ENCODE data around the gene NXPH4. TPM values are rescaled to one million over a fixed set of nuclear protein-coding genes. Genes with fewer than 3 reads are reported as not detected.

The NXPH4 gene
- total RNA-seq, 2 donors from 2014 or later: 0.27 TPM; not detected in 1

- intact Hi-C loops (cut with DNase I): no loop called here
- no peak for DNase-seq
Observed at GRCh38 chr12:57230381-57231155, 14.0 kb downstream of the NXPH4 start.

GRCh38 chr12:57231276-57232021 is 14.9 kb downstream of the NXPH4 start:
- H3K27ac ChIP-seq: no peak overlapping the region
- H3K4me1 ChIP-seq: peaks cover 5% of the 10 kb centered on the region
- H3K9ac ChIP-seq (ENCODE audit: low read depth in 2 of 2, low read length in 2 of 2): no peak overlapping the region
- no peaks in the 10 kb centered on the region for H3K9me3 ChIP-seq
- no peak for DNase-seq
- H3K4me3 ChIP-seq: no peak overlapping the region
- TF ChIP-seq CTCF (IDR thresholded peaks at IDR 0.05): no peak
- intact Hi-C loops (cut with DNase I): no loop called here
- H3K36me3 ChIP-seq: peaks cover 9% of the 10 kb centered on the region
- peaks cover 13% of the 10 kb centered on the region for H3K27me3 ChIP-seq

More at GRCh38 chr12:57230381-57231155, 14.0 kb downstream of the NXPH4 start:
- H3K4me1 ChIP-seq: peaks cover 5% of the 10 kb centered on the region
- H3K4me3 ChIP-seq: peak overlapping the region; percentile 71
- H3K36me3 ChIP-seq: peaks cover 9% of the 10 kb centered on the region
- H3K9ac ChIP-seq (ENCODE audit: low read depth in 2 of 2, low read length in 2 of 2): peak overlapping the region; percentile 64 to 90
- H3K27me3 ChIP-seq: peaks cover 16% of the 10 kb centered on the region
- H3K9me3 ChIP-seq: no peaks in the 10 kb centered on the region
- no peak overlapping the region for H3K27ac ChIP-seq
- no peak for TF ChIP-seq CTCF (IDR thresholded peaks at IDR 0.05)

GRCh38 chr12:57232156-57232756 is 15.7 kb downstream of the NXPH4 start:
- DNase-seq: no peak
- peaks cover 9% of the 10 kb centered on the region for H3K36me3 ChIP-seq
- no peaks in the 10 kb centered on the region for H3K9me3 ChIP-seq
- no peak for TF ChIP-seq CTCF (IDR thresholded peaks at IDR 0.05)
- intact Hi-C loops (cut with DNase I): no loop called here
- no peak overlapping the region for H3K4me3 ChIP-seq
- peaks cover 5% of the 10 kb centered on the region for H3K4me1 ChIP-seq
- H3K27ac ChIP-seq: no peak overlapping the region
- H3K27me3 ChIP-seq: peaks cover 14% of the 10 kb centered on the region
- no peak overlapping the region for H3K9ac ChIP-seq (ENCODE audit: low read depth in 2 of 2, low read length in 2 of 2)

- peaks cover 27% of the 10 kb centered on the region for H3K27me3 ChIP-seq
- no peak for TF ChIP-seq CTCF (IDR thresholded peaks at IDR 0.05)
- H3K4me3 ChIP-seq: no peak overlapping the region
- H3K9ac ChIP-seq (ENCODE audit: low read depth in 2 of 2, low read length in 2 of 2): no peak overlapping the region
- peaks cover 12% of the 10 kb centered on the region for H3K4me1 ChIP-seq
- no peaks in the 10 kb centered on the region for H3K9me3 ChIP-seq
- H3K27ac ChIP-seq: no peak overlapping the region
- DNase-seq: no peak
- peaks cover 9% of the 10 kb centered on the region for H3K36me3 ChIP-seq
- intact Hi-C loops (cut with DNase I): no loop called here
Observed at GRCh38 chr12:57233357-57234232, 17.0 kb downstream of the NXPH4 start.

- Histone ChIP-seq H3K27ac (no peak overlapping the region), H3K4me1 (peaks cover 16% of the 10 kb centered on the region)
Observed at GRCh38 chr12:57234233-57234570, 17.6 kb downstream of the NXPH4 start.

More at GRCh38 chr12:57234233-57234570, 17.6 kb downstream of the NXPH4 start:
- Histone ChIP-seq H3K27me3 (peaks cover 31% of the 10 kb centered on the region), H3K9me3 (no peaks in the 10 kb centered on the region), H3K4me3 (no peak overlapping the region), H3K9ac (ENCODE audit: low read depth in 2 of 2, low read length in 2 of 2) (no peak overlapping the region), H3K36me3 (peaks cover 9% of the 10 kb centered on the region)
- intact Hi-C loops (cut with DNase I): no loop called here
- no peak for TF ChIP-seq CTCF (IDR thresholded peaks at IDR 0.05)
- no peak for DNase-seq
